ENCODE data around the gene CPLX4. TPM values are rescaled to one million over a fixed set of nuclear protein-coding genes. Genes with fewer than 3 reads are reported as not detected.

The CPLX4 gene
- total RNA-seq, 6 experiments from 2014 or later: not detected

- H3K4me3 Mint-ChIP-seq: peak overlapping the region; percentile 99
- peaks cover 4% of the 10 kb centered on the region; the same call in 1 of the 2 replicates for H3K27me3 Mint-ChIP-seq (ENCODE audit: insufficient read depth)
- DNase-seq: peak; percentile 74
- H3K36me3 Mint-ChIP-seq (ENCODE audit: low read depth): peaks cover 38% of the 10 kb centered on the region
- TF ChIP-seq CTCF (IDR thresholded peaks at IDR 0.05): no peak
- H3K4me1 Mint-ChIP-seq (ENCODE audit: low read depth): peaks cover 52% of the 10 kb centered on the region
- no peaks in the 10 kb centered on the region for H3K9me3 Mint-ChIP-seq
- H3K27ac Mint-ChIP-seq: peak overlapping the region; percentile 99
Measured at GRCh38 chr18:59357928-59358327, 39.5 kb upstream of the CPLX4 start.

GRCh38 chr18:59354731-59355130 is 36.3 kb upstream of the CPLX4 start:
- H3K9me3 Mint-ChIP-seq: no peaks in the 10 kb centered on the region
- H3K27ac Mint-ChIP-seq: peak overlapping the region; percentile 32; the same call in 1 of the 2 replicates
- peaks cover 53% of the 10 kb centered on the region for H3K4me1 Mint-ChIP-seq (ENCODE audit: low read depth)
- peaks cover 4% of the 10 kb centered on the region; the same call in 1 of the 2 replicates for H3K27me3 Mint-ChIP-seq (ENCODE audit: insufficient read depth)
- TF ChIP-seq CTCF (IDR thresholded peaks at IDR 0.05): no peak
- DNase-seq: no peak
- H3K4me3 Mint-ChIP-seq: no peak overlapping the region
- H3K36me3 Mint-ChIP-seq (ENCODE audit: low read depth): peaks cover 61% of the 10 kb centered on the region

GRCh38 chr18:59353079-59353680 is 34.7 kb upstream of the CPLX4 start:
- H3K36me3 Mint-ChIP-seq (ENCODE audit: low read depth): peaks cover 70% of the 10 kb centered on the region
- no peak overlapping the region for H3K27ac Mint-ChIP-seq
- H3K27me3 Mint-ChIP-seq (ENCODE audit: insufficient read depth): no peaks in the 10 kb centered on the region; the same call in 1 of the 2 replicates
- H3K4me3 Mint-ChIP-seq: no peak overlapping the region
- no peaks in the 10 kb centered on the region for H3K9me3 Mint-ChIP-seq
- no peak for TF ChIP-seq CTCF (IDR thresholded peaks at IDR 0.05)
- no peak for DNase-seq
- peaks cover 50% of the 10 kb centered on the region for H3K4me1 Mint-ChIP-seq (ENCODE audit: low read depth)

GRCh38 chr18:59352250-59352855 is 33.9 kb upstream of the CPLX4 start:
- Mint-ChIP-seq H3K36me3 (ENCODE audit: low read depth) (peaks cover 75% of the 10 kb centered on the region), H3K4me3 (no peak overlapping the region), H3K27ac (no peak overlapping the region; the same call in 1 of the 2 replicates), H3K9me3 (no peaks in the 10 kb centered on the region), H3K27me3 (ENCODE audit: insufficient read depth) (no peaks in the 10 kb centered on the region; the same call in 1 of the 2 replicates), H3K4me1 (ENCODE audit: low read depth) (peaks cover 42% of the 10 kb centered on the region)
- DNase-seq: no peak
- TF ChIP-seq CTCF (IDR thresholded peaks at IDR 0.05): no peak

GRCh38 chr18:59345556-59345955 is 27.1 kb upstream of the CPLX4 start:
- H3K27me3 Mint-ChIP-seq (ENCODE audit: insufficient read depth): no peaks in the 10 kb centered on the region; the same call in 1 of the 2 replicates
- peaks cover 48% of the 10 kb centered on the region for H3K4me1 Mint-ChIP-seq (ENCODE audit: low read depth)
- peaks cover 82% of the 10 kb centered on the region for H3K36me3 Mint-ChIP-seq (ENCODE audit: low read depth)
- no peak overlapping the region; the same call in 1 of the 2 replicates for H3K4me3 Mint-ChIP-seq
- H3K9me3 Mint-ChIP-seq: peaks cover 13% of the 10 kb centered on the region
- no peak overlapping the region for H3K27ac Mint-ChIP-seq
- TF ChIP-seq CTCF (IDR thresholded peaks at IDR 0.05): no peak
- peak; percentile 18 for DNase-seq
